GM12878 (cell line): ENCODE data around the gene ARL15. TPM values are rescaled to one million over a fixed set of nuclear protein-coding genes. Genes with fewer than 3 reads are reported as not detected.

Experiments
- ATAC-seq: fragments of 200-7000 bp; cut with Tn5 transposase; 3 replicates; pipeline ENCODE4 v1.9.1; 2020; ENCODE audit warnings: mild to moderate bottlenecking, moderate library complexity
- BruUV-seq: library from RNA; stranded (reverse); fragments of 400-500 nt; replicated peaks from 2 replicates; lab custom pipeline; 2021; lab: Mats Ljungman, UMichigan
- CTCF ChIA-PET: fragments of 300-600 bp; sonication (Branson Sonifier 250); formaldehyde crosslinking; extraction: SDS; loops from one replicate; lab custom pipeline; 2021; ENCODE audit warnings: inconsistent platforms; lab: Yijun Ruan, JAX
- POLR2A ChIA-PET: fragments of 350-600 bp; formaldehyde crosslinking; extraction: SDS; loops from one replicate; lab custom pipeline; 2021; ENCODE audit warnings: inconsistent platforms; lab: Charles Lee
- RAD21 ChIA-PET: fragments of 300-600 bp; sonication (Branson Sonifier 250); formaldehyde crosslinking; loops from one replicate; lab custom pipeline; 2023; ENCODE audit warnings: antibody characterized with exemption; ENCODE audit not compliant: unreplicated experiment; lab: Charles Lee
- SMC1A ChIA-PET: fragments of 300-600 bp; sonication (Branson Sonifier 250); formaldehyde crosslinking; loops from one replicate; lab custom pipeline; 2023; ENCODE audit not compliant: unreplicated experiment, uncharacterized antibody; lab: Charles Lee
- DNase-seq: peaks from one replicate; pipeline ENCODE4 v3.0.0-alpha.2; 2011; ENCODE audit warnings: low read depth, low spot score
- FAIRE-seq: peaks from 3 replicates; lab custom pipeline; 2011; peaks lifted over from hg19 to GRCh38; lab: Jason Lieb, UNC
- H2AFZ ChIP-seq: 2 replicates; pipeline ENCODE4 v1.6.0; 2011; ENCODE audit warnings: low read depth, low read length, control low read depth; ENCODE audit not compliant: control insufficient read depth
- H3K27ac ChIP-seq: 2 replicates; pipeline ENCODE4 v1.5.1; 2011; ENCODE audit warnings: control low read depth; ENCODE audit not compliant: control insufficient read depth, insufficient read depth
- H3K27me3 ChIP-seq, 2 experiments: replicated peaks in 1 of 2; 2 replicates each; pipeline versions ENCODE4 v1.6.0 to v1.6.1; 2011; ENCODE audit warnings: low read length in 1 of 2; ENCODE audit not compliant: control insufficient read depth in 2 of 2, insufficient read depth in 2 of 2
- H3K36me3 ChIP-seq, 2 experiments: 2 replicates each; pipeline ENCODE4 v1.5.1; 2011; ENCODE audit warnings: low read length in 1 of 2; ENCODE audit not compliant: control insufficient read depth in 2 of 2, insufficient read depth in 2 of 2
- H3K4me1 ChIP-seq: 2 replicates; pipeline ENCODE4 v1.6.1; 2011; ENCODE audit warnings: mild to moderate bottlenecking, low read length, moderate library complexity, mixed read lengths; ENCODE audit not compliant: control insufficient read depth, insufficient read depth
- H3K4me2 ChIP-seq: 2 replicates; pipeline ENCODE4 v1.6.0; 2011; ENCODE audit warnings: control low read depth; ENCODE audit not compliant: control insufficient read depth, insufficient read depth
- H3K4me3 ChIP-seq: fragments of 200-600 bp; sonication (generic); 2 replicates; pipeline ENCODE4 v1.5.1; 2016
- H3K79me2 ChIP-seq: 2 replicates; pipeline ENCODE4 v1.6.0; 2011; ENCODE audit warnings: low read length; ENCODE audit not compliant: control insufficient read depth, insufficient read depth
- H3K9ac ChIP-seq: 2 replicates; pipeline ENCODE4 v1.8.0; 2011; ENCODE audit warnings: low read length, control low read depth, mixed read lengths; ENCODE audit not compliant: control insufficient read depth, insufficient read depth
- H3K9me3 ChIP-seq: replicated peaks from 3 replicates; pipeline ENCODE4 v1.5.1; 2011; ENCODE audit warnings: mild to moderate bottlenecking, low read length; ENCODE audit not compliant: control insufficient read depth, insufficient read depth
- H4K20me1 ChIP-seq: 2 replicates; pipeline ENCODE4 v1.6.0; 2011; ENCODE audit not compliant: control insufficient read depth, insufficient read depth
- ASH2L ChIP-seq: fragments of 300-600, 200-600 bp; sonication (generic); IDR thresholded peaks from 2 replicates; pipeline ENCODE4 v1.6.1; 2017; ENCODE audit warnings: low read depth, mild to moderate bottlenecking, borderline replicate concordance
- BRCA1 ChIP-seq: IDR thresholded peaks from 2 replicates; pipeline ENCODE4 v1.6.1; 2011; ENCODE audit warnings: low read depth, low read length, improper control_type of control experiment
- CBFB ChIP-seq: IDR thresholded peaks from 2 replicates; pipeline ENCODE4 v1.6.1; 2016; ENCODE audit warnings: antibody characterized with exemption, low read depth
- CBX3 ChIP-seq: fragments of 200-600 bp; sonication (generic); IDR thresholded peaks from 2 replicates; pipeline ENCODE4 v1.6.1; 2016; ENCODE audit warnings: low read depth, borderline replicate concordance
- CHD1 ChIP-seq: IDR thresholded peaks from 2 replicates; pipeline ENCODE4 v1.6.1; 2012; ENCODE audit warnings: low read depth, low read length, improper control_type of control experiment
- ELK1 ChIP-seq: IDR thresholded peaks from 2 replicates; pipeline ENCODE4 v1.6.1; 2012; ENCODE audit warnings: low read depth, low read length, improper control_type of control experiment
- ETV6 ChIP-seq, 2 experiments: fragments of 450-650 bp in 1 of 2; IDR thresholded peaks in 1 of 2; conservative IDR thresholded peaks in 1 of 2; 2 replicates each; pipeline ENCODE4 v1.6.1; 2014; ENCODE audit warnings: antibody characterized with exemption in 1 of 2, borderline replicate concordance in 1 of 2, low read depth in 1 of 2, mild to moderate bottlenecking in 1 of 2, moderate library complexity in 1 of 2
- EZH2 ChIP-seq: IDR thresholded peaks from 2 replicates; pipeline ENCODE4 v1.6.1; 2012; ENCODE audit warnings: low read depth, mild to moderate bottlenecking, control low read depth, inconsistent platforms, low read length, borderline replicate concordance; ENCODE audit not compliant: control insufficient read depth
- JUNB ChIP-seq: IDR thresholded peaks from 2 replicates; pipeline ENCODE4 v1.6.1; 2016; ENCODE audit warnings: antibody characterized with exemption, mild to moderate bottlenecking
- LARP7 ChIP-seq: fragments of 450-650 bp; IDR thresholded peaks from 2 replicates; pipeline ENCODE4 v1.6.1; 2017; ENCODE audit warnings: mild to moderate bottlenecking
- MTA2 ChIP-seq: fragments of 450-650 bp; IDR thresholded peaks from 2 replicates; pipeline ENCODE4 v1.6.1; 2016; ENCODE audit warnings: low read depth, mild to moderate bottlenecking, moderate library complexity
- MXI1 ChIP-seq: fragments of 150-350 bp; IDR thresholded peaks from 2 replicates; pipeline ENCODE4 v1.6.1; 2011; ENCODE audit warnings: low read depth, mild to moderate bottlenecking, inconsistent platforms, low read length, improper control_type of control experiment
- NRF1 ChIP-seq: conservative IDR thresholded peaks from 2 replicates; pipeline ENCODE4 v1.6.1; 2011; ENCODE audit warnings: mild to moderate bottlenecking, low read depth, low read length, improper control_type of control experiment
- PAX5 ChIP-seq: IDR thresholded peaks from 2 replicates; pipeline ENCODE4 v1.6.1; 2011; ENCODE audit warnings: low read depth, low read length, borderline replicate concordance
- POU2F2 ChIP-seq: IDR thresholded peaks from 3 replicates; pipeline ENCODE4 v1.6.1; 2011; ENCODE audit warnings: low read depth, mild to moderate bottlenecking, low read length, borderline replicate concordance
- SREBF2 ChIP-seq: IDR thresholded peaks from 2 replicates; pipeline ENCODE4 v1.6.1; 2012; ENCODE audit warnings: mild to moderate bottlenecking, low read length
- SRF ChIP-seq, 2 experiments: IDR thresholded peaks; 2 replicates each; pipeline ENCODE4 v1.6.1; 2011; ENCODE audit warnings: low read depth in 2 of 2, low read length in 2 of 2, mild to moderate bottlenecking in 1 of 2, moderate library complexity in 1 of 2
- STAT1 ChIP-seq: fragments of 450-650 bp; conservative IDR thresholded peaks from 2 replicates; pipeline ENCODE4 v1.6.1; 2014; ENCODE audit warnings: antibody characterized with exemption, mild to moderate bottlenecking
- TARDBP ChIP-seq: IDR thresholded peaks from 2 replicates; pipeline ENCODE4 v1.6.1; 2016; ENCODE audit warnings: borderline replicate concordance
- TCF7 ChIP-seq: IDR thresholded peaks from 2 replicates; pipeline ENCODE4 v1.6.1; 2014; ENCODE audit warnings: antibody characterized with exemption, borderline replicate concordance
- ZNF217 ChIP-seq: fragments of 450-650 bp; IDR thresholded peaks from 2 replicates; pipeline ENCODE4 v1.6.1; 2017; ENCODE audit warnings: antibody characterized with exemption, mild to moderate bottlenecking
- WGBS: methylation state at CpG from one replicate; pipeline ENCODE4 v1.1.6; 2016; ENCODE audit warnings: low lambda C conversion rate; ENCODE audit not compliant: insufficient replicate concordance, insufficient coverage; ENCODE audit errors: missing lambda C conversion rate; 5-methylcytosine and 5-hydroxymethylcytosine counted together
- in situ Hi-C: fragments of 300-500 bp; cut with MboI; formaldehyde crosslinking; loops from 9 replicates; pipeline ENCODE4 v1.14.3; 2018; ENCODE audit warnings: mixed read lengths
- intact Hi-C: fragments of 100-400 bp; cut with micrococcal nuclease; formaldehyde crosslinking; loops from one replicate; pipeline ENCODE4 v1.14.2; 2022; ENCODE audit not compliant: unreplicated experiment
- polyA plus RNA-seq, 11 experiments: library from polyadenylated mRNA; depleted of rRNA in 4 of 11; unstranded in 6 of 11; stranded (reverse) in 5 of 11; fragments of >200 nt; fragmentation: Nextera tagmentation in 4 of 11; fragmentation: Illumina TruSeq in 1 of 11; extraction: Ambion mirVana in 4 of 11; extraction: Trizol in 1 of 11; gene quantifications; 1 replicate in 1 of 11; 2 replicates in 10 of 11; pipeline versions ENCODE4 v1.2.1 to v1.2.3, GENCODE V29; 2011 to 2016; ENCODE audit warnings: inconsistent platforms in 2 of 11, missing spikeins in 2 of 11, low read depth in 1 of 11
- total RNA-seq, 4 experiments: library from RNA; depleted of rRNA in 3 of 4; stranded (reverse); fragments of >200 nt in 3 of 4; fragmentation: Illumina TruSeq in 1 of 4; extraction: Trizol in 1 of 4; gene quantifications; 2 replicates each; pipeline versions ENCODE4 v1.2.1 to v1.2.3, GENCODE V29; 2013 to 2021
- TF ChIP-seq, protein P1 (sequence below), 3 experiments: IDR thresholded peaks in 2 of 3; conservative IDR thresholded peaks in 1 of 3; 2 replicates each; pipeline ENCODE4 v1.5.1; 2011; ENCODE audit warnings: low read depth in 3 of 3, low read length in 3 of 3, mild to moderate bottlenecking in 3 of 3, control low read depth in 2 of 3, moderate library complexity in 2 of 3, inconsistent platforms in 1 of 3, mixed read lengths in 1 of 3; ENCODE audit not compliant: control insufficient read depth in 2 of 3, insufficient read depth in 1 of 3; ENCODE audit errors: extremely low read depth in 1 of 3

ARL15 gene
- total and polyA plus RNA-seq, 10 of the 15 experiments (the other 5 are each of a cell fraction or from before 2014, with no cell fraction given), result 3.6 to 11.0 (median 7.7) TPM

- TF ChIP-seq, protein P1, sequence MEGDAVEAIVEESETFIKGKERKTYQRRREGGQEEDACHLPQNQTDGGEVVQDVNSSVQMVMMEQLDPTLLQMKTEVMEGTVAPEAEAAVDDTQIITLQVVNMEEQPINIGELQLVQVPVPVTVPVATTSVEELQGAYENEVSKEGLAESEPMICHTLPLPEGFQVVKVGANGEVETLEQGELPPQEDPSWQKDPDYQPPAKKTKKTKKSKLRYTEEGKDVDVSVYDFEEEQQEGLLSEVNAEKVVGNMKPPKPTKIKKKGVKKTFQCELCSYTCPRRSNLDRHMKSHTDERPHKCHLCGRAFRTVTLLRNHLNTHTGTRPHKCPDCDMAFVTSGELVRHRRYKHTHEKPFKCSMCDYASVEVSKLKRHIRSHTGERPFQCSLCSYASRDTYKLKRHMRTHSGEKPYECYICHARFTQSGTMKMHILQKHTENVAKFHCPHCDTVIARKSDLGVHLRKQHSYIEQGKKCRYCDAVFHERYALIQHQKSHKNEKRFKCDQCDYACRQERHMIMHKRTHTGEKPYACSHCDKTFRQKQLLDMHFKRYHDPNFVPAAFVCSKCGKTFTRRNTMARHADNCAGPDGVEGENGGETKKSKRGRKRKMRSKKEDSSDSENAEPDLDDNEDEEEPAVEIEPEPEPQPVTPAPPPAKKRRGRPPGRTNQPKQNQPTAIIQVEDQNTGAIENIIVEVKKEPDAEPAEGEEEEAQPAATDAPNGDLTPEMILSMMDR (IDR thresholded peaks at IDR 0.05 in 2 of 3, conservative IDR thresholded peaks at IDR 0.05 in 1 of 3; ENCODE audit: control insufficient read depth in 2 of 3, extremely low read depth in 1 of 3, insufficient read depth in 1 of 3, low read depth in 3 of 3, low read length in 3 of 3), result no peak
- TF ChIP-seq ZNF217 (no peak), MTA2 (no peak), PAX5 (no peak), TARDBP (no peak), BRCA1 (no peak)
- TF ChIP-seq, all 136 proteins: peak for 0
These were observed 14.6 kb downstream of the ARL15 start (continued) for GRCh38 chr5:54295651-54296276.

GRCh38 chr5:54294097-54294667 is 16.2 kb downstream of the ARL15 start:
- intact Hi-C loops, result no loop called here
- FAIRE-seq, result no peak
- H3K27ac ChIP-seq, result no peak overlapping the region
- H4K20me1 ChIP-seq, result no peaks in the 10 kb centered on the region
- BruUV-seq, result no TSS peak
- no peak overlapping the region for H3K4me3 ChIP-seq
- H3K79me2 ChIP-seq, result no peaks in the 10 kb centered on the region
- POLR2A ChIA-PET, result no interaction called here
- no peaks in the 10 kb centered on the region for H3K36me3 ChIP-seq
- no peaks in the 10 kb centered on the region; the same call in 2 of the 3 replicates for H3K9me3 ChIP-seq
- CTCF ChIA-PET, result interaction anchor here (1.3 to 2.1 kb wide), 2 partner anchors 12 to 65 kb away, joined by 4 to 5 read pairs; no protein-coding TSS in a partner anchor
- SMC1A ChIA-PET, result interaction anchor here (1.4 kb wide), 1 partner anchor 12 kb away, joined by 4 read pairs; no protein-coding TSS in a partner anchor
- in situ Hi-C loops, result no loop called here
- H2AFZ ChIP-seq, result no peak overlapping the region
- H3K9ac ChIP-seq, result no peak overlapping the region
- no peak overlapping the region for H3K4me2 ChIP-seq
- ATAC-seq, result no peak
- H3K27me3 ChIP-seq, result no peaks in the 10 kb centered on the region
- H3K4me1 ChIP-seq, result no peaks in the 10 kb centered on the region
- no peak for DNase-seq
- RAD21 ChIA-PET, result no interaction called here
- 83% methylated on average over 5 of the region's 5 CpGs for WGBS
- TF ChIP-seq ELK1, result no peak
- no peak for TF ChIP-seq MXI1
- no peak for TF ChIP-seq JUNB
- no peak for TF ChIP-seq NRF1
- no peak for TF ChIP-seq ASH2L
- no peak for TF ChIP-seq SREBF2
- TF ChIP-seq ETV6 (conservative IDR thresholded peaks at IDR 0.05 in 1 of 2, IDR thresholded peaks at IDR 0.05 in 1 of 2; ENCODE audit: borderline replicate concordance in 1 of 2, low read depth in 1 of 2), result no peak
- no peak for TF ChIP-seq STAT1
- no peak for TF ChIP-seq CHD1
- no peak for TF ChIP-seq TCF7
- TF ChIP-seq CBX3, result no peak
- TF ChIP-seq EZH2, result no peak
- no peak for TF ChIP-seq SRF (IDR thresholded peaks at IDR 0.05; ENCODE audit: low read depth in 2 of 2, low read length in 2 of 2)
- TF ChIP-seq POU2F2, result no peak
- TF ChIP-seq CBFB, result no peak
- TF ChIP-seq LARP7, result no peak
